Neuron (in vitro differentiated cells): ENCODE data around the gene PDE5A.
A peak's percentile ranks its signal among the peaks of the same experiment; 100 is the strongest.
"Not testable (repeated sequence)": the region's sequence is repeated elsewhere in the genome, so short reads cannot be mapped to it uniquely, and the experiment has no call there.

Experiments used
- H2AFZ ChIP-seq: one replicate; pipeline ENCODE4 v1.6.1; 2013; ENCODE audit warnings: low read depth, mild to moderate bottlenecking, inconsistent platforms, low read length, moderate library complexity
- H3K27me3 ChIP-seq: one replicate; pipeline ENCODE4 v1.6.1; 2013; ENCODE audit warnings: low read length; ENCODE audit not compliant: insufficient read depth
- H3K36me3 ChIP-seq: one replicate; pipeline ENCODE4 v1.6.1; 2013; ENCODE audit warnings: low read length; ENCODE audit not compliant: insufficient read depth
- H3K4me1 ChIP-seq: one replicate; pipeline ENCODE4 v1.6.1; 2013; ENCODE audit warnings: low read length; ENCODE audit not compliant: insufficient read depth
- H3K4me3 ChIP-seq: 2 replicates; pipeline ENCODE4 v1.5.1; 2013; ENCODE audit warnings: mild to moderate bottlenecking, low read length, moderate library complexity
- H3K9me3 ChIP-seq: one replicate; pipeline ENCODE4 v1.6.1; 2013; ENCODE audit warnings: low read length

The PDE5A gene

GRCh38 chr4:119454491-119455270, 173.9 kb downstream of the PDE5A start:
- H3K4me1 ChIP-seq, H3K9me3 ChIP-seq, H3K27me3 ChIP-seq, H3K36me3 ChIP-seq, H2AFZ ChIP-seq: not testable (repeated sequence)
- H3K4me3 ChIP-seq = peak overlapping the region; percentile 70

DNA sequence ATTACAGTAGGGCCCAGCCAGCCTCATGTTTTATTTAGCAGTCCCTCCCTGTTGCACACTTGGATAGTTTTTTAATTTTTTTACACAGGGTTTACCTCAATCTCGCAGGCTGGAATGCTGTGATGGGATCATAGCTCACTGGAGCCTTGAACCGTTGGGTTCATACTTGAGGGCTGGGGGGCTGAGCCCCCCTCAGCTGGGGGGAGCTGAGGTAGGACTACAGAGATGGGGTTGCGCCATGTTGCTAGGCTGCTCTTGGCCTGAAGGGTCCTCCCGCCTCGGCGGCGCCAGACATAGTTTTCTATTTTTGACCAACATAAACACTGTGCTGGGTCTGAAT, 174.5 kb downstream of the PDE5A start:
- H3K4me3 ChIP-seq = peak overlapping the region; percentile 70
- not testable (repeated sequence) for H3K36me3 ChIP-seq, H2AFZ ChIP-seq, H3K27me3 ChIP-seq, H3K4me1 ChIP-seq, H3K9me3 ChIP-seq

DNA sequence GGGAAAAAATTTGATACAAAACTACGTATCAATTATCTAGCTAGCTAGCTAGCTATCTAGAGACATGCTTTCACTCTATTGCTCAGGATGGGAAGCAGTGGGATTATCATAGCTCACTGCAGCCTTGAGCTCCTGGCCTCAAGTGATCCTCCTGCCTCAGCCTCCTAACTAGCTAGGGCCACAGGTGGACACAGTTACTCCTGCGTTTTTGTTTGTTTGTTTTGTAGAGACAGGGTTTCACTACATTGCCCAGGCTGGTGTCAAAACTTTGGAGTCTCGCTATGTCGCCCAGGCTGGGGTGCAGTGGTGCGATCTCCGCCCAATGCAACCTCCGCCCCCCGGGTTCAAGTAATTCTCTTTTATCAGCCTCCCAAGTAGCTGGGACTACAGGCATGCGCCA, 175.3 kb downstream of the PDE5A start:
- H2AFZ ChIP-seq, H3K4me1 ChIP-seq, H3K9me3 ChIP-seq, H3K4me3 ChIP-seq, H3K36me3 ChIP-seq, H3K27me3 ChIP-seq: not testable (repeated sequence)

DNA sequence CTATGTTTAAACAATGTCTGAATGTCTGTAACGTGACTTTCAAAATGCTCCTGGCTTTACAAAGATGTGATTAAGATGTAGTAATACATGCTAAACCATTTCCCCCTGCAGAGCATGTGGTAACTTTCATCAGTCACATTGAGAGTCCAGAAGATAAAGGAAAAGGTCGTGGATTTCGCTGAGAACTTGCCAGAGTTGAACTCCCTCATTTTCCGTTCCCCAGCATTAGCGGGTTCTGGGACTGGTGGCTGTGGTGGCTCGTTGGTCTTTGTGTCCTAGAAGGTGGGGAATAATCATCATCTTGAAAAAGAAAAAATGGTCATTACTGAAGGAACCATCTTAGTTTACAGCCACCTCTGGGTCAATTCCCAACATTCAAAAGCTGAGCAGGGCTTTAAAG, 178.8 kb downstream of the PDE5A start:
- not testable (repeated sequence) for H3K9me3 ChIP-seq, H2AFZ ChIP-seq, H3K4me3 ChIP-seq, H3K27me3 ChIP-seq, H3K4me1 ChIP-seq, H3K36me3 ChIP-seq
